Brain microvascular endothelial cell (primary cell): ENCODE measurements around the gene UTRN.
A peak's percentile ranks its signal among the peaks of the same experiment; 100 is the strongest.

ENCODE experiments used
- DNase-seq: peaks from one replicate; pipeline ENCODE4 v3.0.0-alpha.2; 2020
- H3K27ac ChIP-seq: fragments of 250-450 bp; sonication (Bioruptor Pico); 2 replicates; pipeline ENCODE4 v1.5.1; 2020; ENCODE audit warnings: mild to moderate bottlenecking, moderate library complexity
- H3K27me3 ChIP-seq: fragments of 250-450 bp; sonication (Bioruptor Pico); replicated peaks from 2 replicates; pipeline ENCODE4 v1.5.1; 2020; ENCODE audit warnings: mild to moderate bottlenecking
- H3K36me3 ChIP-seq: fragments of 250-450 bp; sonication (Bioruptor Pico); replicated peaks from 2 replicates; pipeline ENCODE4 v1.5.1; 2020; ENCODE audit warnings: mild to moderate bottlenecking
- H3K4me3 ChIP-seq: 2 replicates; pipeline ENCODE4 v1.5.1; 2011; ENCODE audit warnings: low read depth, mild to moderate bottlenecking, control low read depth, low read length, moderate library complexity
- in situ Hi-C: cut with HindIII; loops from 2 replicates; pipeline ENCODE4 v1.10.0; 2017; ENCODE audit warnings: low sequenced_read_pairs, low pct_ligation_motif_present
- TF ChIP-seq, protein P1 (sequence below): IDR thresholded peaks from 2 replicates; pipeline ENCODE4 v1.5.1; 2011; ENCODE audit warnings: low read depth, mild to moderate bottlenecking, moderate library complexity, low read length, control low read depth, inconsistent platforms; ENCODE audit errors: missing control alignments

The UTRN gene

DNA sequence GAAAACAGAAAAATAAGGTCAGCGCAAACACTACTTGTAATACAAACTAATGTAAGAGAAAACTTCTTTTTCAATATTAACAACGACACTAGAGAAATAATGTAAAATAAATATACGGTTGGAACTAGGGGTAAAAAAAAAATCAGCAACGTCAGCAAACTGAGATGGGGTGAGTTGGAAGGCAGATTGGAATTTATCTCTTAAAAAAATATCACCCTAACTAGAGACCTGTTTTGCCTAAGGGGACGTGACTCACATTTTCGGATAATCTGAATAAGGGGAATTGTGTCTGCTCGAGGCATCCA is 705 bp upstream of the UTRN start:
- in situ Hi-C loops = loop anchor here (25.0 kb wide), 1 partner anchor 172 kb away; no protein-coding TSS in a partner anchor
- TF ChIP-seq, protein P1, sequence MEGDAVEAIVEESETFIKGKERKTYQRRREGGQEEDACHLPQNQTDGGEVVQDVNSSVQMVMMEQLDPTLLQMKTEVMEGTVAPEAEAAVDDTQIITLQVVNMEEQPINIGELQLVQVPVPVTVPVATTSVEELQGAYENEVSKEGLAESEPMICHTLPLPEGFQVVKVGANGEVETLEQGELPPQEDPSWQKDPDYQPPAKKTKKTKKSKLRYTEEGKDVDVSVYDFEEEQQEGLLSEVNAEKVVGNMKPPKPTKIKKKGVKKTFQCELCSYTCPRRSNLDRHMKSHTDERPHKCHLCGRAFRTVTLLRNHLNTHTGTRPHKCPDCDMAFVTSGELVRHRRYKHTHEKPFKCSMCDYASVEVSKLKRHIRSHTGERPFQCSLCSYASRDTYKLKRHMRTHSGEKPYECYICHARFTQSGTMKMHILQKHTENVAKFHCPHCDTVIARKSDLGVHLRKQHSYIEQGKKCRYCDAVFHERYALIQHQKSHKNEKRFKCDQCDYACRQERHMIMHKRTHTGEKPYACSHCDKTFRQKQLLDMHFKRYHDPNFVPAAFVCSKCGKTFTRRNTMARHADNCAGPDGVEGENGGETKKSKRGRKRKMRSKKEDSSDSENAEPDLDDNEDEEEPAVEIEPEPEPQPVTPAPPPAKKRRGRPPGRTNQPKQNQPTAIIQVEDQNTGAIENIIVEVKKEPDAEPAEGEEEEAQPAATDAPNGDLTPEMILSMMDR = no peak
- DNase-seq = no peak
- H3K36me3 ChIP-seq = no peaks in the 10 kb centered on the region
- H3K4me3 ChIP-seq = peak overlapping the region; percentile 85
- peak overlapping the region; percentile 72 for H3K27ac ChIP-seq
- H3K27me3 ChIP-seq = no peaks in the 10 kb centered on the region

DNA sequence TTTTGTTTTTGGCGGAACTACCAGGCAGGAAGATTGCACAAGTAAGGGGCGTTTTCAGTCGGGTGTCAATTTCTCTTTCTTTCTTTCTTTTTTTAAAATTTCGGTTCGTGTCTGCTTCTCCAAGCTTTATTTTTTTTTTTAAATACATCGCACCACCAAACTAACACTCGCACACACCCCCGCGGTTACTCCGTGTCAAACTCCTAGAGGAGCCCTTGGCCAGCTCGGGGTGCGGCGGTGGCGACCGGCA is 338 bp downstream of the UTRN start:
- no peak for DNase-seq
- Histone ChIP-seq H3K4me3 (peak overlapping the region; percentile 85), H3K27me3 (no peaks in the 10 kb centered on the region), H3K36me3 (no peaks in the 10 kb centered on the region), H3K27ac (peak overlapping the region; percentile 72)
- in situ Hi-C loops = loop anchor here (25.0 kb wide), 1 partner anchor 173 kb away; no protein-coding TSS in a partner anchor
- TF ChIP-seq, protein P1 = no peak

DNA sequence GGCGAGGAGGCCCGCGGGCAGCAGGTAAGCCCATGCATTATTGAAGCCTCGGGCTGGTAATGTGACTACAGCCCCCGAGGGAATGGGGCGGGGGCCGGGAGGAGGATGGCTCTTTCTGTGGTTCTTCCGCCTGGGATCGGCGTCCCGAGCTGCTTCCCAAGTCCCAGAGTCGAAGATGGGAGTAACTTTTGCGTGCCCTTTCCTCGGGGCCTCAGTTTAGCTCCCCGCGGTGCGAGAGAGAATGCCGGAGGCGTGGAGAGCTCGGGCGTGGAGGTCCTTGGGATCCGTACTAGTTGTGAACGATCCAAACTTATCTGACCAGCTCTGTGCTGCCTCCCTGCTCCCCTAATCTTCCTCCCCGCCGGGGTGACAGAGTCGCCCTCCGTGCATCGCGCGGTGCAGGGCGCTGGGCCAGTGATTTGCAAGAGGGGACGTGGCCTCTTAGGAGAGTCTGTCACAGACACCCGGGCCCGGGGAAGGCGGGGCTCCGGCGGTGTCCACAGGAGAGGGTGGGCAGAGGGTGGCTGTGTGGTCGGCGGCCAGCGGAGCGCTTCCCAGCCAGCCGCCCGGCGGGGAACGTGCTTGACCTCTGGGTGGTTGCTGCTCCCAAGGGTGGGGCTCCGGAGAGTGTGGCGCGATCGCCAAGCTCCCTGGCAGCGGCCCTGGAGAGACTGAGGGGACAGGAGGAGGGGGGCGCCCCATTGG is 815 bp downstream of the UTRN start:
- peak overlapping the region; percentile 72 for H3K27ac ChIP-seq
- peak; percentile 26 for DNase-seq
- TF ChIP-seq, protein P1 = no peak
- in situ Hi-C loops = loop anchor here (25.0 kb wide), 1 partner anchor 174 kb away; no protein-coding TSS in a partner anchor
- H3K36me3 ChIP-seq = no peaks in the 10 kb centered on the region
- peak overlapping the region; percentile 85 for H3K4me3 ChIP-seq
- H3K27me3 ChIP-seq = no peaks in the 10 kb centered on the region

DNA sequence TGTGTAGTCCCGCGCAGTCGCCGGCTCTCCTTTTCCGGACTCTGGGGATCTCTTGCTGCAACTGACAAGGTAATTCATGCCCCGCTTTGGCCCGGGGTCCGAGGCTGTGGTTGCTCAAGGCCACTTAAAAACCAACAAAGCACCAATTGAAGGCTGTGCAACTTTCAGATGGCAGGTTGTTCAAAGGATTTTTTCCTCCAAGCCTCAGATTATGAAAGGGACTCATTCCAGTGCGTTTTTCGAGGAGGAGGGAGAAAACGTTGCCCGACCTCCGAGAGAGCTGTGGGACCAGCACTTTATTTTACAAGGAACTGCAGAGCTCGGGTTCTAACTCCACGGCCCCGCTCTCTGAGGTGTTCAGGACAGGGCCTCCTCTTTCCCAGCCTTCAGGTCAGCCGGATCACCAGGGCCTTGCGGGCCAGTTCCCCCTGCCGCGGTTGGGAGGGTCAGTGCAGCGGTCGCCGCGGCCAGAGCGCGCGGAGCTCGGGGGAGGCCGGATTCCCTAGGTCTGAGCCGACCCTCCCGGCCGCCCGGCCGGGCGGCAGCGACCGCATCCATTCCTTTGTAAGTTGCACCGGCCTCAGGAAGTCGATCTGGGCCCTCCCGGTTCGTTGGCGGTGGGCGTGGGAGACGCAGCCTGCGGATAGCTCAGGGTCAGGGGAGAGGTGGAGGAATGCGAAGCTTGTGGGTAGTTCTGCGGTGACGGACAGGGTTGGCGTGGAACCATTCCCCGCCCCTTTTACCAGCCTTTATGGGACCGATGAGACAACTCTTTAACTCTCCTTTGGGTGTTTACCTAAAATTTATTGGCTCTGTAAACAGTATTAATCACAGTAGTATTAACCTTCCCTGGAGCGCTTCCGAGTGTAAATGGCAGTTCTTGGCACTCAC is 1.6 kb downstream of the UTRN start:
- H3K27ac ChIP-seq = peak overlapping the region; percentile 72
- no peaks in the 10 kb centered on the region for H3K27me3 ChIP-seq
- H3K36me3 ChIP-seq = no peaks in the 10 kb centered on the region
- H3K4me3 ChIP-seq = peak overlapping the region; percentile 85
- in situ Hi-C loops = loop anchor here (25.0 kb wide), 1 partner anchor 174 kb away; no protein-coding TSS in a partner anchor
- DNase-seq = peak; percentile 89
- TF ChIP-seq, protein P1 = no peak

DNA sequence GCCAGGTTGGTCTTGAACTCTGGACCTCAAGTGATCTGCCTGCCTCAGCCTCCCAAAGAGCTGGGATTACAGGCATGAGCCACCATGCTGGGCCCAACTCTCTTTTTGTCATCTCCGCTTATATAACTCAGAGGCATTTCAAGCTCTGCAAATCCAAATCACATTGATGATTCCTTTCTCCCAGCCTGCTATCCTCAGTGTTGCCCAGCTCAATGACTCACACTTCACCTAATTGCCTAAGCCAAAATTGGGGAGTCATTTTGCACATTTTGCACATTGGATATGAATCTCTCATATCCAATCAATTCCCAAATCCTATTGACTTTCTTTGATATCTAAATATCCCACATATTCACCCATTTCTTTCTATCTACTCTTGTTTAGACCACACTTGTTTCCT is 3.9 kb downstream of the UTRN start:
- TF ChIP-seq, protein P1 = no peak
- Histone ChIP-seq H3K36me3 (no peaks in the 10 kb centered on the region), H3K27me3 (no peaks in the 10 kb centered on the region), H3K27ac (no peak overlapping the region), H3K4me3 (no peak overlapping the region)
- in situ Hi-C loops = loop anchor here (25.0 kb wide), 1 partner anchor 177 kb away; no protein-coding TSS in a partner anchor
- DNase-seq = no peak
